ENCODE data around the gene TRMT61B.

DNA sequence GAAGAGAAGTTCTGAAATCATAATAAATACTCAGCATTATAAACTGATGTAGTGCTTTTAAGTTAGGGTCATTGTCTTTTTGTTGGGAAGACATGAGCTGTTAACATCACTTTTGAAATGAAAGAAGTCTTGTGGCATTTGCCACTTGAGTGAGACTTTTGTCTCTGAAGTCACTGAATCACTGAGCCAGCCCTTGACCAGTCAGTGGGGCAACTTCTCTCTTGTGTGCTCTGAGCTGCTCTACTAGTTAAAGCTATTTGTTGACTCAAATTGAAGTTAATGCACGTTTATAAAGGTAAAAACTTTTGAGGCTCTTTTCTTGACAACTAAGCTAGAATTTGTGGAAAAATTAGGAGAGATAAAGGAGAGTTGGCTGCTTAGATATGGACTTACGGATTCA, 31.1 kb upstream of the TRMT61B start:
- TF ChIP-seq, protein P1, sequence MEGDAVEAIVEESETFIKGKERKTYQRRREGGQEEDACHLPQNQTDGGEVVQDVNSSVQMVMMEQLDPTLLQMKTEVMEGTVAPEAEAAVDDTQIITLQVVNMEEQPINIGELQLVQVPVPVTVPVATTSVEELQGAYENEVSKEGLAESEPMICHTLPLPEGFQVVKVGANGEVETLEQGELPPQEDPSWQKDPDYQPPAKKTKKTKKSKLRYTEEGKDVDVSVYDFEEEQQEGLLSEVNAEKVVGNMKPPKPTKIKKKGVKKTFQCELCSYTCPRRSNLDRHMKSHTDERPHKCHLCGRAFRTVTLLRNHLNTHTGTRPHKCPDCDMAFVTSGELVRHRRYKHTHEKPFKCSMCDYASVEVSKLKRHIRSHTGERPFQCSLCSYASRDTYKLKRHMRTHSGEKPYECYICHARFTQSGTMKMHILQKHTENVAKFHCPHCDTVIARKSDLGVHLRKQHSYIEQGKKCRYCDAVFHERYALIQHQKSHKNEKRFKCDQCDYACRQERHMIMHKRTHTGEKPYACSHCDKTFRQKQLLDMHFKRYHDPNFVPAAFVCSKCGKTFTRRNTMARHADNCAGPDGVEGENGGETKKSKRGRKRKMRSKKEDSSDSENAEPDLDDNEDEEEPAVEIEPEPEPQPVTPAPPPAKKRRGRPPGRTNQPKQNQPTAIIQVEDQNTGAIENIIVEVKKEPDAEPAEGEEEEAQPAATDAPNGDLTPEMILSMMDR (IDR thresholded peaks at IDR 0.05 in 2 of 3, conservative IDR thresholded peaks at IDR 0.05 in 1 of 3; ENCODE audit: insufficient read depth in 2 of 3, low read depth in 1 of 3, low read length in 3 of 3), result no peak
- TF ChIP-seq RHOXF2B (CRISPR knock-in tag; conservative IDR thresholded peaks at IDR 0.05) (no peak), CHD2 (IDR thresholded peaks at IDR 0.05; ENCODE audit: low read depth, low read length) (no peak), HDAC2 (IDR thresholded peaks at IDR 0.05) (no peak), MYC (IDR thresholded peaks at IDR 0.05; ENCODE audit: low read depth, low read length) (no peak), MYC (CRISPR knock-in tag; IDR thresholded peaks at IDR 0.05; ENCODE audit: borderline replicate concordance, low read depth) (no peak), ZNF24 (IDR thresholded peaks at IDR 0.05) (no peak), ZBED1 (IDR thresholded peaks at IDR 0.05) (no peak), TARDBP (IDR thresholded peaks at IDR 0.05) (no peak), CBX8 (IDR thresholded peaks at IDR 0.05; ENCODE audit: borderline replicate concordance, extremely low read depth, low read depth, low read length, poor library complexity, severe bottlenecking) (no peak), ESRRA (IDR thresholded peaks at IDR 0.05; ENCODE audit: borderline replicate concordance, low read depth) (no peak)
- TF ChIP-seq, protein P2, sequence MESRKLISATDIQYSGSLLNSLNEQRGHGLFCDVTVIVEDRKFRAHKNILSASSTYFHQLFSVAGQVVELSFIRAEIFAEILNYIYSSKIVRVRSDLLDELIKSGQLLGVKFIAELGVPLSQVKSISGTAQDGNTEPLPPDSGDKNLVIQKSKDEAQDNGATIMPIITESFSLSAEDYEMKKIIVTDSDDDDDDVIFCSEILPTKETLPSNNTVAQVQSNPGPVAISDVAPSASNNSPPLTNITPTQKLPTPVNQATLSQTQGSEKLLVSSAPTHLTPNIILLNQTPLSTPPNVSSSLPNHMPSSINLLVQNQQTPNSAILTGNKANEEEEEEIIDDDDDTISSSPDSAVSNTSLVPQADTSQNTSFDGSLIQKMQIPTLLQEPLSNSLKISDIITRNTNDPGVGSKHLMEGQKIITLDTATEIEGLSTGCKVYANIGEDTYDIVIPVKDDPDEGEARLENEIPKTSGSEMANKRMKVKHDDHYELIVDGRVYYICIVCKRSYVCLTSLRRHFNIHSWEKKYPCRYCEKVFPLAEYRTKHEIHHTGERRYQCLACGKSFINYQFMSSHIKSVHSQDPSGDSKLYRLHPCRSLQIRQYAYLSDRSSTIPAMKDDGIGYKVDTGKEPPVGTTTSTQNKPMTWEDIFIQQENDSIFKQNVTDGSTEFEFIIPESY (CRISPR knock-in tag; IDR thresholded peaks at IDR 0.05), result no peak
